Measurements from ENCODE around the gene PNPO. TPM values are rescaled to one million over a fixed set of nuclear protein-coding genes. Genes with fewer than 3 reads are reported as not detected.

Gene PNPO
- total RNA-seq, result 21.1 and 35.4 TPM in 2 replicates

- peak; percentile 96 for DNase-seq (ENCODE audit: low read depth, low spot score)
Observed at GRCh38 chr17:47941246-47942095, at the start of gene PNPO. PNPO (plus strand) TSS chr17:47941571; CDS start chr17:47941676, 105 bp downstream.

GRCh38 chr17:47894498-47895346 lies 46.6 kb upstream of the PNPO start:
- DNase-seq (ENCODE audit: low read depth, low spot score), result no peak

GRCh38 chr17:47895347-47895855 lies 46.0 kb upstream of the PNPO start:
- no peak for DNase-seq (ENCODE audit: low read depth, low spot score)

GRCh38 chr17:47895856-47896671 lies 45.3 kb upstream of the PNPO start, which contains the start of gene SP2:
SP2 (plus strand) TSS chr17:47896236; CDS start chr17:47896287, 51 bp downstream.
- peak; percentile 100 for DNase-seq (ENCODE audit: low read depth, low spot score)

- no peak for DNase-seq (ENCODE audit: low read depth, low spot score)
Observed at GRCh38 chr17:47896672-47897490, 44.5 kb upstream of the PNPO start.

- DNase-seq (ENCODE audit: low read depth, low spot score), result no peak
Observed at GRCh38 chr17:47897561-47897960, 43.8 kb upstream of the PNPO start.

GRCh38 chr17:47898241-47898640 lies 43.1 kb upstream of the PNPO start:
- no peak for DNase-seq (ENCODE audit: low read depth, low spot score)

GRCh38 chr17:47899643-47900042 lies 41.7 kb upstream of the PNPO start:
- DNase-seq (ENCODE audit: low read depth, low spot score), result no peak

- DNase-seq (ENCODE audit: low read depth, low spot score), result no peak
Observed at GRCh38 chr17:47901423-47901822, 39.9 kb upstream of the PNPO start.

- no peak for DNase-seq (ENCODE audit: low read depth, low spot score)
Observed at GRCh38 chr17:47902039-47902744, 39.2 kb upstream of the PNPO start.

GRCh38 chr17:47905221-47905733 lies 36.1 kb upstream of the PNPO start:
- DNase-seq (ENCODE audit: low read depth, low spot score), result peak; percentile 26

- no peak for DNase-seq (ENCODE audit: low read depth, low spot score)
Observed at GRCh38 chr17:47906443-47906842, 34.9 kb upstream of the PNPO start.

GRCh38 chr17:47907932-47908562 lies 33.3 kb upstream of the PNPO start:
- DNase-seq (ENCODE audit: low read depth, low spot score), result no peak

- DNase-seq (ENCODE audit: low read depth, low spot score), result no peak
Observed at GRCh38 chr17:47913050-47913449, 28.3 kb upstream of the PNPO start.

GRCh38 chr17:47914306-47914948 lies 26.9 kb upstream of the PNPO start:
- DNase-seq (ENCODE audit: low read depth, low spot score), result no peak

GRCh38 chr17:47915776-47916398 lies 25.5 kb upstream of the PNPO start:
- DNase-seq (ENCODE audit: low read depth, low spot score), result no peak

GRCh38 chr17:47916489-47917208 lies 24.7 kb upstream of the PNPO start:
- no peak for DNase-seq (ENCODE audit: low read depth, low spot score)

All from pulmonary artery endothelial cell (primary cell).